Glutamatergic neuron (in vitro differentiated cells): ENCODE results near the gene DYNLRB2. TPM values are rescaled to one million over a fixed set of nuclear protein-coding genes. Genes with fewer than 3 reads are reported as not detected.

Experiments
- DNase-seq: peaks from one replicate; pipeline ENCODE4 v3.0.0; 2022
- H3K27ac Mint-ChIP-seq: one replicate; pipeline ENCODE4 v1.8.0; 2020; ENCODE audit warnings: mild to moderate bottlenecking, mixed read lengths, inconsistent platforms; ENCODE audit not compliant: unreplicated experiment
- H3K27me3 Mint-ChIP-seq: one replicate; pipeline ENCODE4 v1.8.0; 2020; ENCODE audit warnings: mild to moderate bottlenecking, moderate library complexity, mixed read lengths, inconsistent platforms; ENCODE audit not compliant: unreplicated experiment
- H3K36me3 Mint-ChIP-seq: one replicate; pipeline ENCODE4 v1.8.0; 2020; ENCODE audit warnings: mild to moderate bottlenecking, mixed read lengths, inconsistent platforms; ENCODE audit not compliant: unreplicated experiment
- H3K4me1 Mint-ChIP-seq: one replicate; pipeline ENCODE4 v1.8.0; 2020; ENCODE audit warnings: mild to moderate bottlenecking, low read depth, mixed read lengths, inconsistent platforms; ENCODE audit not compliant: unreplicated experiment
- H3K4me3 Mint-ChIP-seq: one replicate; pipeline ENCODE4 v1.8.0; 2020; ENCODE audit warnings: mild to moderate bottlenecking, mixed read lengths, inconsistent platforms; ENCODE audit not compliant: unreplicated experiment
- H3K9me3 Mint-ChIP-seq: one replicate; pipeline ENCODE4 v1.8.0; 2020; ENCODE audit warnings: mild to moderate bottlenecking, moderate library complexity, mixed read lengths, inconsistent platforms; ENCODE audit not compliant: unreplicated experiment
- total RNA-seq: library from RNA; stranded (reverse); fragmentation: NEBNext Ultra II Directional; extraction: Animal tissue kit (Norgen Biotek cat#: 25700); gene quantifications from one replicate; pipeline ENCODE4 v1.2.1, GENCODE V29; 2021; ENCODE audit not compliant: unreplicated experiment
- TF ChIP-seq, protein P1 (sequence below): fragments of 200-600 bp; sonication (generic); IDR thresholded peaks from one replicate; pipeline ENCODE4 v1.5.0; 2021; ENCODE audit not compliant: partially characterized antibody, unreplicated experiment

The DYNLRB2 gene
- total RNA-seq, 1 donor from 2014 or later: not detected

DNA sequence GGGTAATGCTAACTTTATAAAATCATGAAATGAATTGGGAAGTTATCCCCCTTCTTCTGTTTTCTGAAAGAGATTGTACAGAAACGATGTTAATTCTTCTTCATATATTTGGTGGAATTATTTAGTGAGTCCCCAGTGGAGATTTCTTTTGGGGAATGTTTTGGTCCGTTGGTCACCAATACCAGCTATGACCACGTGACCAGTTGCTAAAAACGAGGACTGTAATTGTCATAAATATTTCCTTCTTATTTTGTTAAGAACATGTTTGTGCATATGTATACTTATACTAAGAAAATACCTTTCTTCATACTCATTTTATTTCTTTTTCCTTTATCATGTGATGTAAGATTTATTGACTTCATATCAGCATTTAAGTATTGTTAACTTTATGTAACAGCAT, 10.3 kb upstream of the DYNLRB2 start:
- no peak for DNase-seq
- H3K4me3 Mint-ChIP-seq: no peak overlapping the region
- no peaks in the 10 kb centered on the region for H3K27me3 Mint-ChIP-seq
- H3K27ac Mint-ChIP-seq: no peak overlapping the region
- no peaks in the 10 kb centered on the region for H3K36me3 Mint-ChIP-seq
- H3K4me1 Mint-ChIP-seq: no peaks in the 10 kb centered on the region
- TF ChIP-seq, protein P1, sequence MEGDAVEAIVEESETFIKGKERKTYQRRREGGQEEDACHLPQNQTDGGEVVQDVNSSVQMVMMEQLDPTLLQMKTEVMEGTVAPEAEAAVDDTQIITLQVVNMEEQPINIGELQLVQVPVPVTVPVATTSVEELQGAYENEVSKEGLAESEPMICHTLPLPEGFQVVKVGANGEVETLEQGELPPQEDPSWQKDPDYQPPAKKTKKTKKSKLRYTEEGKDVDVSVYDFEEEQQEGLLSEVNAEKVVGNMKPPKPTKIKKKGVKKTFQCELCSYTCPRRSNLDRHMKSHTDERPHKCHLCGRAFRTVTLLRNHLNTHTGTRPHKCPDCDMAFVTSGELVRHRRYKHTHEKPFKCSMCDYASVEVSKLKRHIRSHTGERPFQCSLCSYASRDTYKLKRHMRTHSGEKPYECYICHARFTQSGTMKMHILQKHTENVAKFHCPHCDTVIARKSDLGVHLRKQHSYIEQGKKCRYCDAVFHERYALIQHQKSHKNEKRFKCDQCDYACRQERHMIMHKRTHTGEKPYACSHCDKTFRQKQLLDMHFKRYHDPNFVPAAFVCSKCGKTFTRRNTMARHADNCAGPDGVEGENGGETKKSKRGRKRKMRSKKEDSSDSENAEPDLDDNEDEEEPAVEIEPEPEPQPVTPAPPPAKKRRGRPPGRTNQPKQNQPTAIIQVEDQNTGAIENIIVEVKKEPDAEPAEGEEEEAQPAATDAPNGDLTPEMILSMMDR: no peak
- peaks cover 2% of the 10 kb centered on the region for H3K9me3 Mint-ChIP-seq

DNA sequence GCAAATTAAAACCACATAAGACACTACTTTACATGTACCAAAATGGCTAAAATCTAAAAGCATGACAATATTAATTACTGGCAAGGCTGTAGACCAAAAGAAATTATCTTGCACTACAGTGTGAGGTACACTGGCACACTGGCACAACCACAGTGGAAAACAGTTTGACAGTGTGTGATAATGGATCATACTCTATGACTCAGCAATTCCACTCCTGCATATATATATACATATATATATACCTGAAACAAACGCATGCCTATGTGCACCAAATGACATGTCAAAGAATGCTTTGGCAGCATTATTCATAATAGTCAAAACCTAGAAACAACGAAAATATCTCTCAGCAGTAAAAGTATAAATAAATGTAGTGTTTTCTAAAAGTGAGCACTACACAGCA, 4.6 kb upstream of the DYNLRB2 start:
- Mint-ChIP-seq H3K4me1 (no peaks in the 10 kb centered on the region), H3K36me3 (no peaks in the 10 kb centered on the region), H3K27ac (no peak overlapping the region), H3K4me3 (no peak overlapping the region), H3K9me3 (peaks cover 1% of the 10 kb centered on the region), H3K27me3 (no peaks in the 10 kb centered on the region)
- DNase-seq: no peak
- TF ChIP-seq, protein P1: no peak

DNA sequence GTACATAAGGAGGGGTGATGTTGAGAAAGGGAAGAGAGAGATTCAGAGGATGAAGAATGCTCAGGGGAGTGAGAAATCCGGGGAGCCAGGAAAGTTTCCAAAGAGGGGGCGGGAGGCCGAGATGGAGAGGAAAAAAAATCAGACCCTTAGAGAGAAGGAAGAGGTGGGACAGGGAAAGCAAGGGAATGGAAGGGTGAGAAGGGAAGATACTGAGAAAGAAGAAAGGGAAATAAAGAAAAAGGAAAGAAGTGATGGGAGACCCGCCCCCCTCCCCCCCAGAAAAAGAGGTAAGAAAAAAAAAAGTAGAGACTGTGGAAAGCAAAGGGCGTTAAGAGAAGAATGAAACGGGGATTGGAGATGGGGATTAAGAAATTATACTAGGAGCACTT, 507 bp downstream of the DYNLRB2 start:
- no peak overlapping the region for H3K27ac Mint-ChIP-seq
- DNase-seq: no peak
- TF ChIP-seq, protein P1: no peak
- H3K36me3 Mint-ChIP-seq: no peaks in the 10 kb centered on the region
- no peaks in the 10 kb centered on the region for H3K27me3 Mint-ChIP-seq
- no peaks in the 10 kb centered on the region for H3K4me1 Mint-ChIP-seq
- H3K9me3 Mint-ChIP-seq: peaks cover 1% of the 10 kb centered on the region
- H3K4me3 Mint-ChIP-seq: peak overlapping the region; percentile 95

DNA sequence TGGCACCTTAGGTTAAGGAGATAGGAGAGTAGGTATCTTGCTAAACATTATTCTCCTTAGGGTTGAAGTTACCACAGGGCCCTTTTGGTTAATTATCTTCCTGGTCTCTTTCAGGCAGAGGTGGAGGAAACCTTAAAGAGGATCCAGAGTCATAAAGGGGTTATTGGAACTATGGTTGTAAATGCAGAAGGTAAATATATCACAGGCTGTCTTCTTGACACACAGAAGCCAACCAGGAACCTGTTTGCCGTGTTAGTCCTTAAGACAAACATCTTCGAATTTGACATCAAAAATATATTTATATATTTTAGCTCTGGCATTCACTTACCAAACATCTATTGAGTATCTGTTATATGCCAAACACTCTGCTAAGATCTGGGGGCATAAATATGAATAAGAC, 2.4 kb downstream of the DYNLRB2 start:
- TF ChIP-seq, protein P1: no peak
- Mint-ChIP-seq H3K9me3 (peaks cover 1% of the 10 kb centered on the region), H3K4me1 (no peaks in the 10 kb centered on the region), H3K36me3 (no peaks in the 10 kb centered on the region), H3K27ac (no peak overlapping the region), H3K27me3 (no peaks in the 10 kb centered on the region), H3K4me3 (no peak overlapping the region)
- no peak for DNase-seq

DNA sequence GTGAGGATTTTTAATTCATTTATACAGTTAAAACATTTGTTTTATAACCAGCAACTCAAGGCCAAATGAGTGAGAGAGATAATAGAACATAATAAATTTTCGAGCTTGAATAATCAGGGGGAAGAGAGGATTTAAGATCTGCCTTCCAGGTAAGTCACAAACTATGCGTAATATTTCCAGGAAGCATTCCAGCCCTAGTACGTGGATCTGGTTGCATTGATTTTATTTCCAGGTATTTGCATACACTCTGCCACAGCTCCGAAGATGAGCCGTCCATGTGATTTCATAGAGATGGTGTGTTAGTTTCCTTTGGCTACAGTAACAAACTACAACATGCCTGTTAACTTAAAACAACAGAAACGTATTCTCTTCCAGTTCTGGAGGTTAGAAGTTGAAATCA, 3.5 kb downstream of the DYNLRB2 start:
- Mint-ChIP-seq H3K36me3 (no peaks in the 10 kb centered on the region), H3K9me3 (peaks cover 1% of the 10 kb centered on the region), H3K4me1 (no peaks in the 10 kb centered on the region), H3K27ac (no peak overlapping the region), H3K4me3 (no peak overlapping the region), H3K27me3 (no peaks in the 10 kb centered on the region)
- DNase-seq: no peak
- TF ChIP-seq, protein P1: no peak
